COR-L47 (cell line): ENCODE results near the gene POU3F2.

Source experiments
- DNase-seq: peaks from one replicate; lab custom pipeline; 2025; lab: John Stamatoyannopoulos, UW

Gene POU3F2

DNA sequence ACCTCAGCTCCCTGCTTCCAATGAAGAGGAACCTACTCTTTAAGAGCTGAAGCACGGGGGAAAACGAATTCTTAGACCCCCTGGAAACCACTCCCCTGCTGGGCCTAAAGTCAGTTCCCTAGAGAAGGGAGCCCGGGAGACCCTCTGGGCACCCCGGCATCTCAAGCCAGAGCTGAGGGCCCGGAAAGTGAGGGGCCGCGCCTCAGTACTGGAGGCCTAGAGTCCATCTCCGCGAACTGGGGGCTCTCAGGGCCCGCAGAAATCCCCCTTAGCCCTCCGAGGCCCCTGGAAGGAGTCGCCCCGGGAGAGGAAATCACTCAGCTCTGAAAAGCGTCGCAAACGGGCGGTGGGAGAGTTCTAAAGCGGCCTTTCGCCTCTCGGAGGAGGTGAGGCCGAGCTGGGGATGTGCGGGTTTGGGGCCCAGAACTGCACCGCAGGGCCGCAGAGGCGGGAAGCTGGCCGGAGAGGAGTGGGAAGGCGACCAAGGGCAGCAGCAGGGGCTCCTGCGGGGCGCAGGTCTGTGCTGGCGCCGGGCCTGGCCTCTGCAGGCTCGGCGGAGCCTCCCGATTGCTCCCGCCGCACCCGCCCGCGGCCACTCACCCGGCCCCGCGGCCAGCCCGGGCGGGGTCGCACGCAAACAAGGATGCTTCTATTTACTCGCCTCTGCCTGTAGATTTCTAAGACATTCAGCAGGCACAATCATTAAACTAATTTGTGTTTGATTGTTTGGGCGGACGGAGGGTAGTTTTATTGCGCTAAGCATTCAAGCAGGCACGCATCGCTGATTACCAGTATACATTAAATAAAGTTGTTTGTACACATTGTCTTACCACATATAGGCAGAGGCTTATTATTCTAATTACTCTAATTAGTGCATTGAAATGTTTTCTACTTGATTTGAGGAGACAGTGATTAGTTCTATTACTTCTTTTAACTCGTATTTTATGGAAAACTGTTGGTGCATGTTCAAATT is 9.2 kb downstream of the POU3F2 start:
- peak; percentile 71 for DNase-seq

DNA sequence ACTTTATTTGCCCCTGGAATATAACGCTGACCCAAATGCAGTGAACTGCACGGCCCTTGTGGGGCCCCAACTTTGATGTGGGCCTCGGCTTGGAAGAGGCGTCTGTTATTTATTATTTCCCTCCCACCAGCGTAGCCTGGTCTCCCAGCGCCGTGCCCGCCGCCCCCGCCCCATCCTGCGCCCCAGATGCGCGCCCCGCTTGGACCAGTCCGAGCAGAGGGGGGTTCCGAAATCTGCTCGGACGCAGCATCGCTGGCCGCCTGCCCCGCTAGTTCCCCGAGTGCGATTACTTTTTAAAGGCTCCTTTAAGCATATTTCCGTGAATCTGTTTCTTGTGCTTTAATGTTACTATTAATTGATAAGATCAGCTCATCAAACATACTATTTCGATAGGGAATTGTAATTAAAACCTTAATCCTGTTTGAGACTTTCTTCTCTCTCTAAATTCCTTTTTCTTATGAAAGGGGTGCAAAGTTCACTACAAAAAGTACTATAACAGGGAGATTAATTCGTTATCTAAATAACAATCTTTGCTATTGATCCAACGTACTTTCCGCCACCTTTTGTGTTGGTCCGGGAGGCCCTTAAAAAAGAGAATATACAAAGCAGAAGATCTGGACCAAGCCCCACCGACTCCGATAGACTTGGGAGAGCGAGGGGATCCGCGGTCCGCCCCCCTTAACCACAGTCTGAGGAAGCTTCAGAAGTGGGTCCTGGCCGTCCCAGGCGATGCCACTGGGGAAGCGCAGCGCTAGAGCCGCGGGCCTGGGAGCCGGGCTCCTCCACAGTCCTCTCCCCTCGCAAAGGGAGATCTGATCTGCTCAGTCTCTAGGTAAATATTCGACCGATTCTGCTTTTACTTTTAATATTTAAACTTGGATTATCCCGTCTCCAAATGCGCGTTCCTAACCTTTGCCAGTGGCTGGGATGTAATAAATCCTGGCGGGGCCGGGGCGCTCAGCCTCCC is 10.2 kb downstream of the POU3F2 start:
- peak; percentile 12 for DNase-seq

DNA sequence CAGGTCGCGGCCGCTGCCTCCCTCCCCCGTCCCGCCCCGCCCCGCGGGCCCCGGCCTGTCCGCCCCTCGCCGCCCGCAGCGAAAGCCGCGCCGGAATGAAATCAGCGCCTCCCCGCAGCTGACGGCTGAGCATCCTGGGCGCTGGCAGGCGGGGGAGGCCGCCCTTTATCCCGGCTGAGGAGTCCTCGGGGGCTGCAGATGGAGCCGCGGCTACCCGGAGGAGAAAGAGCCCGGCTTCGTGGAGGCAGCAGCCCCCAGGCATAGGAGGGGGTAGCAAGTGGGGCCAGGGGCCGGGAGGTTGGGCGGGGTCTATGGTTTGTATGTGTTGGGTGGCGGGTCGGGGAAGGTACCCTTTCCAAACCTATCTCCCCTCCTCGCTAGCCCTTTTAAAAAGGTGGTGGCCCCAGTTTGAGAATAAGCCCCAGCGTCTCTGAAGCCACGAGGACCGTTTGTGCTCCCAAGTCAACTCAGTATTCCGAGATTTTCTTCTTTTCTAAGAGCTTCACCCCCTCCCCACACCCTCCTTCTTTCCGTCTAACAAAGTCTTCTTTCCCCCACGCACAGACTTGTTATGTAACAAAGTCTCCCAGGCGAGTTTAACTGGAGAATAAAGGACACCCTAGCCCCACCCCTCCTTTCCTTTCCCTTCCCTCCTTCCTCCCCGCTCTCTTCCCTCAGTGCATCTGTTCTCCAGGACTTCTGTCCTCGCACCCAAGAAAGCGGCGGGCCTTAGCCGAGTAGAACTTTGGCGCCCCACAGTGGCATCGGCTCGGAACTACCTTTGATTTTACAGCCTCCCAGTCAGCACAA is 11.0 kb downstream of the POU3F2 start:
- DNase-seq = peak; percentile 83

DNA sequence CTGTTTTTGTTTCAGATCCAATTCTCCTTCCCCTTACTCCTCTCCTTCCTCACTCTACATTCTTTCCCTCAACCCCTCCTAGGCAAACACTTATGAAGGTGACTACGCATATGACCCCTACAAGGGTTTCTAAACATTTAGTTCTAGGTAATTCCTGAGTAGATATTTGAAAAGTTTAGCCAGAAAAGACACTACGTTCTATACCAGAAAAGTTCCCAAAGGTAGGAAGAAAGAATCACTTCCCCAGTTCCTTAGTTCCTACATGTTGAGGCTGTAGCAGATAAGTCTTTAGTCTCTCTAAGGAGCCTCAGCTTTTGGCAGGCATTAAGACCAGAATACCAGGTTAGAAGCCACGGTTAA is 11.6 kb downstream of the POU3F2 start:
- DNase-seq = no peak

DNA sequence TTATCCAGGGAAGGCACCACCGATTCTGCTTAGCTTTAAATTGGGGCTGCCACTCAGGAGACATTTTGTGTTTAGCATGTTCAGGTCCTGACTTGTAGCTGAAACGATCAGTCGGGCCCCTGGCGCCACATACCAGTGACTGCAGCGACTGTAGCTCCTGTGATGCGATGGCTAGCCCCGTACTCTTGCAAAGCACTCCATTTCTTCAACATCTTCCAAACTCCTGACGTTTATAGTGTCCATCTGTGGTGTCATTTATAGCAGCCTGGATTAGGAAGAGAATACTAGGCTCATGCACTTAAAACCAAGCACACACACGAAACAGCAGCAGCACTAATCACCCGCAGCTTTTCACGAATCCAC is 13.0 kb downstream of the POU3F2 start:
- no peak for DNase-seq

DNA sequence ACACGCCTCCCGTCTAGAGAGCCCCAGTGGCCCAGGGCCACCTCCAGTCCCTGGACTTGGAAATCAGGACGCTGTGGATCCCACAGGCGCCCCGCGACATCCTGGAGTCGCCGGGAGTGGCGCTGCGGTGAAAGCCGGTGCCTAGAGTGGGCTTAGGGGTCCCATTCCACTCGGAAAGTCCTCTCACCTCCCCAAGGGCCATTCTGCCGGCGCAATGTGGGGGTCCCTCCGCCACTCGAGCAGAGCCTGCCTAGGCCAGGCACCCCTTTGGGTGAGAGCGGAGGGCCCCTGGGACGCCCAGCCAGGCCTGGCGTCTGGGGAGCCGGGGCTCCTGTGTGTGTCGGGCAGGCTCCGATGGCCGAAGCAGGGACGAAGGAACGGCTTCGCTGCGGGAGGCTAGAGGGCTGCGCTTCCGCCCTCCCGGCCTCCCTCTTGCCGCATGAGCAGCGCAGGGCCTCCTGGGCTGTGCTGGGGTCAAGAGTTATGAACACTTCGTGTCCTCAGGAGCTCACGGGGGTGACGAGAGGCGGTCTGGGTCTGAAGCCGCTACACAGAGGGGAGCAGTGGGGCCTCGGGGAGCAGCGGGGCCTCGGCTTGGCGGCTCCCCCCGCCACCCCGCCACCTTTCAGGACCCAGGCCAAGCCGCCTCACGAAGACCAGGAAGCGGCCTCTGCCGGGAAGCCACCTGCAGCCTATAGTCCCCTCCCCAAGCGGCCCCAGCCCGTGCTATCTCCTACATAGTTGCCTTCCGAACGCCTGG is 13.6 kb downstream of the POU3F2 start:
- no peak for DNase-seq

DNA sequence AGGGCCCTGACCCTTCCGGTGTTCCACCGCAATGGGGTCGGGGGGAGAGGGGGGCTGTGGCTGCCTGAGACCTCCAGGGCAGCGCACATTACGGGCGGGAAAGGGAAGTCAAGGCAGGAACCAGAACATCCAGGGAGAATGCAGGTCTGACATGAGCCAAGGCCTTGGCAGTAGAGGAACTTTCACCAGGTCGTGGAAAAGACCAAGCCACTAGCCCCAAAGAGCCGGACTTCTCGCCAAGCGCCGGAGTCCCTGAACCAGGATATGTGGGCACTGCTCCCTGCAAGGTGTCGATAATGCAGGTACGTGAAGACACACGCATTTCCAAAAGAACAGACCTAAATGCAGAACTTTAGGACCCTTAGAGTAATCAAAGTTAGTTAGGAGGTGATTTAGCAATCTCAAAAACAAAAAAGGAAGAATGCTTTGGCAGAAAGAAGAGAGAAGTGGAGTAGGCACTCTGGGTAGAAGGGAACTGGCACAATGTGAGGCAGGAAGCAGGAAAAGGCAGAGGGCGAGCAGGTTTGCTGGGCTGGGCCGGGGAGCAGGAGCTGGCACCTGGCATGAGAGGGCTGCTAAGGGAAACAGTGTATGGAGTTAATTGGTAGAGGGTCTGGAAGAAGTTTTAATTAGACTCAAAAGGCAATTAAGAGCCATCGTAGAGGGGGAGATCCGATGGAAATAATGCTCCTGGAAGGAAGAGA is 14.3 kb downstream of the POU3F2 start:
- DNase-seq = no peak

DNA sequence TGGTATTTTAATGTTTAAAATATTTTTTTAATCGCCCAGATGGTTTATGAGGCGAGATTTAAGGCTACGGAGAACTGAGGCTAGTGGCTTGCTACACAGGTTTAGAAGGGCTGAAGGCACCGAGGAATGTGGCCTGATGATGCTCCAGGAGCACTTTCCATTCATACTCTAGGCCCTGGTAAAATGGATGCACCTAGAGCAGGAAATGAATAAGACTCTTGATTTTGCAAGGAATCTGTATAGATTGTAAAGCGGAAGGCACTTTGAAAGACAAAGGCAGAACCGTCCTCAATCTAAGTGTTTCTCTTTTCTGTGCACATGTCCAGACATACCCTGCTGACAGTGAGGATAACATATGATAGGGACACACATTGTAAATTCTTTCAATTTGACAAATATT is 30.1 kb downstream of the POU3F2 start:
- no peak for DNase-seq

DNA sequence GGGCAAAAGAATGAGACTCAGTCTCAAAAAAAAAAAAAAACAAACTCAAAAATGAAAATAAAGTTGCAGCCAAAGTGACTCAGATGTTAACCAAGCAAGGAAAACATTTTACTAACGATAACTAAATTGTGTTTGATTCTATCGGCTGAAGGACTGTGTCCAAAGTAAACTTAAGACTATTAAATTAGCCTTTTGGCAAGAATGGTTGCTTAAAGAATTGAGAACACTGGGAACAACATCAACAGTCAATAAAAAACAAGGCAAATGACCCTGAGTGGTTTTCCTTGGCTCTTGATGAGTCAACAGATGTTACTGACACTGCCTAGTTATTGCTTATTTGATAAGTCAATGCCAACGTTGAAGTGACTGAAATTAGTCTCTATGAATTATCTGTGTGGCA is 36.7 kb downstream of the POU3F2 start:
- no peak for DNase-seq

DNA sequence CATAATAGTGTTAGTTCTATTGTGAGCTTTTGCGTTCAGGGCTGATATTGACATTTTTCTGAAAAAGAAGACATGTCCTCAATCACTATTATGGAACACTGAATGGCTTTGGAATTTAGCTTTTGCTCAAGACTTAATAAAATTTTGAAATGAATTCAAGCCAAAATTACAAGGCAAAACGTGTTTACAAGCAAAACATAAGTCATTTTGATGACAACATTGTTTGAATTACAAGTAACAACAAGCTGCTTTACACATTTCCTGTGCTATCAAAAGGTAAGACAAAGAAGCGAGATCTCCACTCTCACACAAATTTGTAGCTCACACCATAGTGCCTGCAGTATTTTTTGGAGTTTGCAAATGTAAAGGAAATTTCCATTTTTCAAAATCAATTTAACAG is 37.4 kb downstream of the POU3F2 start:
- no peak for DNase-seq

DNA sequence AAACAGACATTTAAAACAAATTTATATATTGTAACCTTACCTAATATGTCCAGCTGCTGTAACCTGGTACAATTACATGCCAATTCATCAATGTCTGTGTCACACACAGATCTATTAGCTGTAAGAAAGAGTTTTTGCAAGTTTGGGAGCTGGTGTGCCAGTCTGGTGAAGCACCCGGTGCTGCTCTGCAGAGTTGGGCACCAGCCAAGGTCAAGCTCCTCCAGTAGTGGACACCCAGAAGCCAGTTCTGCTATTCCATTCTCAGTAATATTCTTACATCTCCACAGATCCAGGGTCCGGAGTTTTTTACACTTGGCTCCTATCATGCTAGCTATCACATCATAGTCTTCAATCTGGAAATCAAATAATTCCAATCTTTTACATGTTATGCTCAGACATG is 41.0 kb downstream of the POU3F2 start:
- no peak for DNase-seq

DNA sequence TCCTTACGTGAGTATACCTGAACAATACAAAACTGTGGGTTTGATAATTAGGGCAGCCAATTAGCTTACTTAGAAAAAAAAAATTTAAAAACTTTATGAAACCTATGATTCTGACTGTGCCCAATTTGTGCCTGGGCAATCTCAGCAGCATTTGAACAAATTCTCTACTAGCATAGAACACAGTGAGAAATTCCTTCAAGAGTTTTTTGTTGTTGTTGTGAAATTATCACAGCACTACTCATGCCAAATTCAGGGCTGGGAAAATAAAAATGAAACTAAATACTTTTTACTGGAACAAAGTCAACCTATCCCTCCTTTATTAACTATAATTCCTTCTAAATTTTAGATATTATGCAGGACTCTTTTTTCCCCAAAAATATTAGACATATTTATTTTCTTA is 42.9 kb downstream of the POU3F2 start:
- DNase-seq = no peak

DNA sequence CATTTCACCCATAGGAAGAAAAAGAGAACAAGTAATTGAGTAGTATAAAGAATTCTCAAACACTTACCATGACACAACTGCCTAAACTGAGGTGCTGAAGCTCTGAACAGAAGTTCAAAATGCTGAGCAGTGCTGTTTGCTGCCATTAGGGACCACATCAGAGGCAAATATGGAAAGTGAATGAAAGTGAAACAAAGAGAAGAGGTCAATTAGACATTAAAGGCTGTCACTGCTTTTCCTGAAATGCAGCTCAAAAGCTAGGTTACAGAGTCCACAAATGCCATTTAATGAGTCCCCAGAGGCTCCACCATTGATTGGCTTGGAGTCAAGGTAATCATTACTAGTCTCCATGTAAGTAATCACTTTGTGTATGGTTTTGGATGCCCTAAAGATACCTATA is 46.1 kb downstream of the POU3F2 start:
- DNase-seq = no peak

DNA sequence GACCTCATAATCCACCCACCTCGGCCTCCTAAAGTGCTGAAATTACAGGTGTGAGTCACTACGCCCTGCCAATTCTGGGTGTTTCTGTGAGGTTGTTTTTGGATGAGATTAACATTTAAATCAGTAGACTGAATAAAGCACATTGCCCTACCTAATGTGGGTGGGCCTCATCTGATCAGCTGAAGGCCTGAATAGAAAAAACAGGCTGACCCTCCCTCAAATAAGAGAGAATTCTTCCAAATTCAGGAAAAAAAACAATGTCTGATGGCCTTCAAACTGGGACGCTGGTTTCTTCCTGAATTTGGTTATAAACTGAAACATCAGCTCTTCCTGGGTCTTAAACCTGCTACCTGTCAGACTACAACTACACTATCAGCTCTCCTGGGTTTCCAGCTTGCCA is 51.0 kb downstream of the POU3F2 start:
- no peak for DNase-seq

DNA sequence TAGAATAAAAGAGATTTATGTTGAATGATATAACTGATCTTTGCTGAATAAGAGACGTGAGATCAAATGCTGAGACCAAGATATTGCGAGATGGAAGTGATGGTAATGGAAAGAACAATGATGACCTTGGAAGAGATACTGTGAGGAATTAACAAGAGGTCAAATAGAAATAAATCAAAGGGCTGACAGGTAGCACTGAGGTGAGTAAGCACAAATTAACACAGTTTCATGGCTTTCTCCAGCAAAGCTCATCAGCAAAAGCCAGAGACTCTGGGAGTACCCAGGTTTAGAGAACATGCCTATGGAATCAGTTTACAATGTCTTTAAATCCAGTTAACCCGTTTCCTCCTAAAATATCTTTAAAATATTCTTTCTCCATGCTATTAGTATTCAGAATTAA is 53.3 kb downstream of the POU3F2 start:
- no peak for DNase-seq
